ENCODE data around the gene TNFSF18. TPM values are rescaled to one million over a fixed set of nuclear protein-coding genes. Genes with fewer than 3 reads are reported as not detected.

TNFSF18 gene
- polyA plus RNA-seq, 3 donors: not detected

DNA sequence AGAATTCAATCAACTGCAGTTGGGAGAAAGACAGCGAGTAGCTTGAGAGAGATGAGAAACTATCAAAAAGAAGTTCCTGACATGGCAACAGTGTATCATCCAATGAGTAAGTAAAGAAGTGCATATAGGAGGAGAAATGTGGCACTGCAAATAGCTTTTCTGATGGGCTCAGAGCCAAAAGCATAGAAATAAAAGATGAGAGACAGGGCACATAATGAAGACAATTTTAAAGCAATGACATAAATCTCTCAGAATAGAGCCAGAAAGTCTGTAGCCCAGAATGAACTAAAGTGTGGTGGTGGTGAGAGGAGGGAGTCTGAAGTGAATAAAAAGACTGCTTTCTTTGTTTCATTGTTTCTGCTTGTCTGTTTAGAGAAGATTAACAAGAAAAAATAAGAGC, 34.3 kb downstream of the TNFSF18 start:
- Histone ChIP-seq H3K27ac (ENCODE audit: low read depth in 1 of 2, low read length in 2 of 2) (no peak overlapping the region), H3K27me3 (ENCODE audit: control insufficient read depth in 2 of 2, insufficient read depth in 2 of 2, low read length in 2 of 2) (no peaks in the 10 kb centered on the region), H3K4me2 (replicated peaks; ENCODE audit: extremely low read depth, low read length, poor library complexity, severe bottlenecking) (peak overlapping the region; percentile 46), H4K20me1 (ENCODE audit: insufficient read depth, low read length) (no peaks in the 10 kb centered on the region), H3K79me2 (ENCODE audit: insufficient read depth, low read length) (no peaks in the 10 kb centered on the region), H3K9ac (ENCODE audit: insufficient read depth, low read length, poor library complexity, severe bottlenecking) (no peak overlapping the region), H3K4me1 (ENCODE audit: control insufficient read depth in 1 of 2, insufficient read depth in 2 of 2, low read length in 2 of 2) (peaks cover 64 to 75% of the 10 kb centered on the region in 2 donors), H3K36me3 (replicated peaks in 1 of 2; ENCODE audit: control insufficient read depth in 1 of 2, insufficient read depth in 2 of 2, low read length in 2 of 2) (no peaks in the 10 kb centered on the region), H2AFZ (ENCODE audit: insufficient read depth, low read depth, low read length, poor library complexity, severe bottlenecking) (no peak overlapping the region), H3K4me3 (replicated peaks in 1 of 3; ENCODE audit: low read depth in 2 of 3, low read length in 3 of 3) (no peak overlapping the region), H3K9me3 (replicated peaks in 1 of 2; ENCODE audit: control insufficient read depth in 1 of 2, insufficient read depth in 1 of 2, low read length in 2 of 2) (no peaks in the 10 kb centered on the region)
- TF ChIP-seq, protein P1, sequence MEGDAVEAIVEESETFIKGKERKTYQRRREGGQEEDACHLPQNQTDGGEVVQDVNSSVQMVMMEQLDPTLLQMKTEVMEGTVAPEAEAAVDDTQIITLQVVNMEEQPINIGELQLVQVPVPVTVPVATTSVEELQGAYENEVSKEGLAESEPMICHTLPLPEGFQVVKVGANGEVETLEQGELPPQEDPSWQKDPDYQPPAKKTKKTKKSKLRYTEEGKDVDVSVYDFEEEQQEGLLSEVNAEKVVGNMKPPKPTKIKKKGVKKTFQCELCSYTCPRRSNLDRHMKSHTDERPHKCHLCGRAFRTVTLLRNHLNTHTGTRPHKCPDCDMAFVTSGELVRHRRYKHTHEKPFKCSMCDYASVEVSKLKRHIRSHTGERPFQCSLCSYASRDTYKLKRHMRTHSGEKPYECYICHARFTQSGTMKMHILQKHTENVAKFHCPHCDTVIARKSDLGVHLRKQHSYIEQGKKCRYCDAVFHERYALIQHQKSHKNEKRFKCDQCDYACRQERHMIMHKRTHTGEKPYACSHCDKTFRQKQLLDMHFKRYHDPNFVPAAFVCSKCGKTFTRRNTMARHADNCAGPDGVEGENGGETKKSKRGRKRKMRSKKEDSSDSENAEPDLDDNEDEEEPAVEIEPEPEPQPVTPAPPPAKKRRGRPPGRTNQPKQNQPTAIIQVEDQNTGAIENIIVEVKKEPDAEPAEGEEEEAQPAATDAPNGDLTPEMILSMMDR (IDR thresholded peaks at IDR 0.05): no peak
- 86% methylated on average over 1 of the region's 1 CpG for WGBS (ENCODE audit: insufficient coverage)
- no peak for DNase-seq
- peaks cover 65% of the 10 kb centered on the region for H3K4me1 Mint-ChIP-seq
- H3K4me3 Mint-ChIP-seq: no peak overlapping the region
- H3K9me3 Mint-ChIP-seq: peaks cover 0 to 2% (median 0%) of the 10 kb centered on the region in 7 donors
- H3K27ac Mint-ChIP-seq: peak overlapping the region in 2 of 7 donors; percentile 73 to 91
- H3K36me3 Mint-ChIP-seq: no peaks in the 10 kb centered on the region
- intact Hi-C loops (cut with micrococcal nuclease): loop anchor here (10.0 kb wide), 2 partner anchors 108 to 272 kb away; no protein-coding TSS in a partner anchor
- no peaks in the 10 kb centered on the region for H3K27me3 Mint-ChIP-seq (ENCODE audit: low read depth in 3 of 3)

- intact Hi-C loops (cut with micrococcal nuclease): loop anchor here (10.0 kb wide), 2 partner anchors 109 to 271 kb away; no protein-coding TSS in a partner anchor
- peak overlapping the region; percentile 46 for H3K4me2 ChIP-seq (replicated peaks; ENCODE audit: extremely low read depth, low read length, poor library complexity, severe bottlenecking)
- peak; percentile 48 to 87 (median 80) for DNase-seq
- TF ChIP-seq, protein P1 (IDR thresholded peaks at IDR 0.05): no peak
- no peaks in the 10 kb centered on the region for H3K79me2 ChIP-seq (ENCODE audit: insufficient read depth, low read length)
- Mint-ChIP-seq H3K4me1 (peaks cover 57% of the 10 kb centered on the region), H3K9me3 (peaks cover 0 to 2% (median 0%) of the 10 kb centered on the region in 7 donors), H3K27ac (peak overlapping the region; percentile 23 to 91 (median 82)), H3K36me3 (no peaks in the 10 kb centered on the region), H3K27me3 (ENCODE audit: low read depth in 3 of 3) (no peaks in the 10 kb centered on the region), H3K4me3 (no peak overlapping the region)
- H3K27ac ChIP-seq (ENCODE audit: low read depth in 1 of 2, low read length in 2 of 2): peak overlapping the region in 1 of 2 donors; percentile 66
- H4K20me1 ChIP-seq (ENCODE audit: insufficient read depth, low read length): no peaks in the 10 kb centered on the region
- no peak overlapping the region for H2AFZ ChIP-seq (ENCODE audit: insufficient read depth, low read depth, low read length, poor library complexity, severe bottlenecking)
- no CpG with 5 or more reads among the region's 1 CpG for WGBS (ENCODE audit: insufficient coverage)
- no peaks in the 10 kb centered on the region for H3K9me3 ChIP-seq (replicated peaks in 1 of 2; ENCODE audit: control insufficient read depth in 1 of 2, insufficient read depth in 1 of 2, low read length in 2 of 2)
- H3K36me3 ChIP-seq (replicated peaks in 1 of 2; ENCODE audit: control insufficient read depth in 1 of 2, insufficient read depth in 2 of 2, low read length in 2 of 2): no peaks in the 10 kb centered on the region
- no peak overlapping the region for H3K9ac ChIP-seq (ENCODE audit: insufficient read depth, low read length, poor library complexity, severe bottlenecking)
- peaks cover 56 to 67% of the 10 kb centered on the region in 2 donors for H3K4me1 ChIP-seq (ENCODE audit: control insufficient read depth in 1 of 2, insufficient read depth in 2 of 2, low read length in 2 of 2)
- H3K4me3 ChIP-seq (replicated peaks in 1 of 3; ENCODE audit: low read depth in 2 of 3, low read length in 3 of 3): peak overlapping the region in 1 of 3 experiments; percentile 10
- H3K27me3 ChIP-seq (ENCODE audit: control insufficient read depth in 2 of 2, insufficient read depth in 2 of 2, low read length in 2 of 2): no peaks in the 10 kb centered on the region
Measured at GRCh38 chr1:173015629-173016028, 35.1 kb downstream of the TNFSF18 start.
